Measurements from ENCODE around the gene GHRL.

The GHRL gene

DNA sequence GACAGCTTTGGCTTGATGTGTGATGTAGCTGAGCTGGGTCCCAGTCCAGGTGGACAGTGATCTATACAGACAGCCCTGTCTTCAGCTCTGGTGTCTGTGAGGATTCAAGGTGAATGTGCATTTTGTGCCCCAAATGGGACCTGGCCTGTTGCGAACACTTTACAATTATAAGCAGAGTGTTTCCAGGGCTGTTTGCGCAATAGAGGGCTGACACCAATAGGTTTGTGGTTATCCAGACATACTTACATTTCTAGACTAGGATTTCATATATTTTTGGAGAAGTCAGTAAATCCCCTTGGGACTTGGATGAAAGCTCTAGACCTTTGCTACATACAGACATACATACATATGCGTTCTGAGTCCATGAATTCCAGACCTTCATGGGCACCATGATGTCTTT is 48.7 kb downstream of the GHRL start:
- DNase-seq (ENCODE audit: low read depth), result no peak

GRCh38 chr3:10242182-10243065 is 50.3 kb downstream of the GHRL start:
- peak; percentile 88 for DNase-seq (ENCODE audit: low read depth)

- DNase-seq (ENCODE audit: low read depth), result no peak
Observed at GRCh38 chr3:10240799-10241198, 51.9 kb downstream of the GHRL start.

GRCh38 chr3:10238345-10239183 is 54.2 kb downstream of the GHRL start:
- no peak for DNase-seq (ENCODE audit: low read depth)
